SH-SY5Y (cell line): ENCODE measurements around the gene RWDD4.

Experiments used
- GATA2 ChIP-seq: IDR thresholded peaks from 2 replicates; pipeline ENCODE4 v1.6.1; 2011; ENCODE audit warnings: mild to moderate bottlenecking, low read depth, low read length
- GATA3 ChIP-seq: IDR thresholded peaks from 2 replicates; pipeline ENCODE4 v1.6.1; 2011; ENCODE audit warnings: low read depth, mild to moderate bottlenecking, low read length, moderate library complexity

- TF ChIP-seq GATA2 (no peak), GATA3 (no peak)
These were observed 29.2 kb upstream of the RWDD4 start for GRCh38 chr4:183688216-183688615.
